ENCODE results near the gene KDM4B.

Gene KDM4B

GRCh38 chr19:5107432-5108122, 138.7 kb downstream of the KDM4B start:
- peak; percentile 17 for DNase-seq (ENCODE audit: low read depth)

GRCh38 chr19:5108123-5108596, 139.2 kb downstream of the KDM4B start:
- no peak for DNase-seq (ENCODE audit: low read depth)

- DNase-seq (ENCODE audit: low read depth): no peak
These were observed 140.0 kb downstream of the KDM4B start for GRCh38 chr19:5108866-5109265.

- DNase-seq (ENCODE audit: low read depth): no peak
These were observed 140.6 kb downstream of the KDM4B start for GRCh38 chr19:5109560-5109959.

GRCh38 chr19:5110546-5110945, 141.6 kb downstream of the KDM4B start:
- no peak for DNase-seq (ENCODE audit: low read depth)

GRCh38 chr19:5111051-5111450, 142.1 kb downstream of the KDM4B start:
- DNase-seq (ENCODE audit: low read depth): no peak

GRCh38 chr19:5112175-5112574, 143.3 kb downstream of the KDM4B start:
- no peak for DNase-seq (ENCODE audit: low read depth)

- DNase-seq (ENCODE audit: low read depth): peak; percentile 34
These were observed 144.0 kb downstream of the KDM4B start for GRCh38 chr19:5112681-5113575.

GRCh38 chr19:5113633-5114586, 145.0 kb downstream of the KDM4B start:
- DNase-seq (ENCODE audit: low read depth): no peak

- DNase-seq (ENCODE audit: low read depth): no peak
These were observed 145.8 kb downstream of the KDM4B start for GRCh38 chr19:5114727-5115126.

GRCh38 chr19:5115351-5115750, 146.4 kb downstream of the KDM4B start:
- DNase-seq (ENCODE audit: low read depth): no peak

GRCh38 chr19:5115771-5116202, 146.9 kb downstream of the KDM4B start:
- peak; percentile 17 for DNase-seq (ENCODE audit: low read depth)

- no peak for DNase-seq (ENCODE audit: low read depth)
These were observed 147.4 kb downstream of the KDM4B start for GRCh38 chr19:5116292-5116691.

- no peak for DNase-seq (ENCODE audit: low read depth)
These were observed 148.5 kb downstream of the KDM4B start for GRCh38 chr19:5117421-5117820.

- no peak for DNase-seq (ENCODE audit: low read depth)
These were observed 149.1 kb downstream of the KDM4B start for GRCh38 chr19:5118026-5118425.

- DNase-seq (ENCODE audit: low read depth): no peak
These were observed 150.5 kb downstream of the KDM4B start for GRCh38 chr19:5119297-5119998.

GRCh38 chr19:5120321-5120720, 151.4 kb downstream of the KDM4B start:
- DNase-seq (ENCODE audit: low read depth): no peak

- no peak for DNase-seq (ENCODE audit: low read depth)
These were observed 151.9 kb downstream of the KDM4B start for GRCh38 chr19:5120833-5121232.

- no peak for DNase-seq (ENCODE audit: low read depth)
These were observed 152.6 kb downstream of the KDM4B start for GRCh38 chr19:5121266-5122120.

- no peak for DNase-seq (ENCODE audit: low read depth)
These were observed 153.1 kb downstream of the KDM4B start for GRCh38 chr19:5122121-5122400.
